OCI-LY1 (cell line): ENCODE measurements around the gene IFT52.

Experiments
- H2AFZ ChIP-seq: fragments of 200-600 bp; sonication (generic), shearing (Covaris generic); 2 replicates; pipeline ENCODE4 v1.6.0; 2014; ENCODE audit warnings: antibody characterized with exemption, mild to moderate bottlenecking, low read length
- H3F3A ChIP-seq: fragments of 200-600 bp; sonication (generic), shearing (Covaris generic); 2 replicates; pipeline ENCODE4 v1.6.0; 2014; ENCODE audit warnings: mild to moderate bottlenecking, antibody characterized with exemption, low read length, moderate library complexity; ENCODE audit not compliant: insufficient read depth
- H3K27ac ChIP-seq: fragments of 200-600 bp; sonication (generic); 2 replicates; pipeline ENCODE4 v1.5.1; 2014; ENCODE audit warnings: low read length, mixed run types, mild to moderate bottlenecking, low read depth; ENCODE audit not compliant: poor library complexity, severe bottlenecking
- H3K27me3 ChIP-seq: fragments of 200-600 bp; sonication (generic); 2 replicates; pipeline ENCODE4 v1.6.0; 2014; ENCODE audit warnings: antibody characterized with exemption, mild to moderate bottlenecking, low read length, moderate library complexity; ENCODE audit not compliant: insufficient read depth
- H3K36me3 ChIP-seq: fragments of 200-600 bp; sonication (generic); 2 replicates; pipeline ENCODE4 v1.6.1; 2014; ENCODE audit warnings: mild to moderate bottlenecking, antibody characterized with exemption, low read length, moderate library complexity, mixed read lengths; ENCODE audit not compliant: insufficient read depth
- H3K4me1 ChIP-seq: fragments of 200-600 bp; sonication (generic); 2 replicates; pipeline ENCODE4 v1.5.1; 2014; ENCODE audit warnings: mild to moderate bottlenecking, low read length, moderate library complexity; ENCODE audit not compliant: insufficient read depth, severe bottlenecking
- H3K4me2 ChIP-seq: fragments of 200-600 bp; sonication (generic), shearing (Covaris generic); 2 replicates; pipeline ENCODE4 v1.6.1; 2014; ENCODE audit warnings: low read length
- H3K4me3 ChIP-seq: fragments of 200-600 bp; sonication (generic); 2 replicates; pipeline ENCODE4 v1.5.1; 2014; ENCODE audit warnings: low read length, low read depth, mild to moderate bottlenecking, mixed read lengths; ENCODE audit not compliant: poor library complexity, severe bottlenecking
- H3K79me2 ChIP-seq: fragments of 200-600 bp; shearing (Covaris generic); 2 replicates; pipeline ENCODE4 v1.6.1; 2016; ENCODE audit warnings: mixed run types, low read length, mixed read lengths; ENCODE audit not compliant: insufficient read depth
- H3K9ac ChIP-seq: fragments of 200-600 bp; sonication (generic), shearing (Covaris generic); 2 replicates; pipeline ENCODE4 v1.6.1; 2014; ENCODE audit warnings: mild to moderate bottlenecking, low read length, mixed read lengths
- H3K9me2 ChIP-seq: fragments of 200-600 bp; sonication (generic), shearing (Covaris generic); 2 replicates; pipeline ENCODE4 v1.6.1; 2014; ENCODE audit warnings: low read depth, mild to moderate bottlenecking, low read length, mixed read lengths
- H3K9me3 ChIP-seq: fragments of 200-600 bp; shearing (Covaris generic); 2 replicates; pipeline ENCODE4 v1.6.1; 2014; ENCODE audit warnings: low read length, mixed read lengths
- H4K20me1 ChIP-seq: fragments of 200-600 bp; sonication (generic), shearing (Covaris generic); 2 replicates; pipeline ENCODE4 v1.6.0; 2016; ENCODE audit warnings: mild to moderate bottlenecking, low read length; ENCODE audit not compliant: insufficient read depth
- CTCF ChIP-seq: fragments of 200-600 bp; sonication (generic), shearing (Covaris generic); IDR thresholded peaks from 2 replicates; pipeline ENCODE4 v1.5.1; 2017; ENCODE audit warnings: mild to moderate bottlenecking, antibody characterized with exemption, low read length, moderate library complexity, mixed read lengths
- EZH2 ChIP-seq: fragments of 200-600 bp; sonication (generic), shearing (Covaris generic); IDR thresholded peaks from 2 replicates; pipeline ENCODE4 v1.8.0; 2017; ENCODE audit warnings: borderline replicate concordance, mixed run types, mild to moderate bottlenecking, antibody characterized with exemption, low read length, moderate library complexity, mixed read lengths

Gene IFT52

GRCh38 chr20:43666376-43667328, 75.9 kb downstream of the IFT52 start, which contains the start of gene MYBL2:
Gene MYBL2 (plus strand): TSS chr20:43667114. CDS start chr20:43667284, 170 bp downstream.
- H3F3A ChIP-seq: no peaks in the 10 kb centered on the region
- H3K4me1 ChIP-seq: peaks cover 46% of the 10 kb centered on the region
- H3K4me3 ChIP-seq: peak within 1 kb of the TSS; percentile 90
- peak within 1 kb of the TSS; percentile 79 for H3K27ac ChIP-seq
- H3K9ac ChIP-seq: peak within 1 kb of the TSS; percentile 96
- H3K36me3 ChIP-seq: peaks cover 29% of the 10 kb centered on the region
- TF ChIP-seq CTCF (no peak), EZH2 (no peak)
- H3K4me2 ChIP-seq: peak within 1 kb of the TSS; percentile 98
- H2AFZ ChIP-seq: peak within 1 kb of the TSS; percentile 84; the same call in 1 of the 2 replicates
- H3K27me3 ChIP-seq: no peaks in the 10 kb centered on the region; the same call in 1 of the 2 replicates
- no peaks in the 10 kb centered on the region for H3K9me2 ChIP-seq
- H3K79me2 ChIP-seq: peaks cover 39% of the 10 kb centered on the region
- H3K9me3 ChIP-seq: no peaks in the 10 kb centered on the region
- no peaks in the 10 kb centered on the region for H4K20me1 ChIP-seq

- no peaks in the 10 kb centered on the region for H3K9me3 ChIP-seq
- H3K79me2 ChIP-seq: peaks cover 48% of the 10 kb centered on the region
- peak overlapping the region; percentile 96 for H3K9ac ChIP-seq
- H3K27me3 ChIP-seq: no peaks in the 10 kb centered on the region; the same call in 1 of the 2 replicates
- H3K4me3 ChIP-seq: peak overlapping the region; percentile 90
- H3K36me3 ChIP-seq: peaks cover 35% of the 10 kb centered on the region
- no peak overlapping the region for H2AFZ ChIP-seq
- H3K4me1 ChIP-seq: peaks cover 46% of the 10 kb centered on the region
- H3K27ac ChIP-seq: peak overlapping the region; percentile 79
- no peaks in the 10 kb centered on the region for H3F3A ChIP-seq
- H3K9me2 ChIP-seq: no peaks in the 10 kb centered on the region
- peak overlapping the region; percentile 79 for H3K4me2 ChIP-seq
- TF ChIP-seq EZH2 (no peak), CTCF (no peak)
- H4K20me1 ChIP-seq: no peaks in the 10 kb centered on the region
These were observed 76.8 kb downstream of the IFT52 start for GRCh38 chr20:43667341-43668132.

GRCh38 chr20:43669332-43669731, 78.6 kb downstream of the IFT52 start:
- Histone ChIP-seq H3K27me3 (no peaks in the 10 kb centered on the region; the same call in 1 of the 2 replicates), H2AFZ (no peak overlapping the region), H3K4me2 (peak overlapping the region; percentile 79), H3K9ac (peak overlapping the region; percentile 96; the same call in 1 of the 2 replicates), H3K9me3 (no peaks in the 10 kb centered on the region), H3K4me3 (peak overlapping the region; percentile 90), H3K9me2 (no peaks in the 10 kb centered on the region), H3K27ac (peak overlapping the region; percentile 79), H3K4me1 (peaks cover 46% of the 10 kb centered on the region), H3K36me3 (peaks cover 53% of the 10 kb centered on the region), H3F3A (no peaks in the 10 kb centered on the region), H3K79me2 (peaks cover 56% of the 10 kb centered on the region), H4K20me1 (no peaks in the 10 kb centered on the region)
- TF ChIP-seq CTCF (no peak), EZH2 (no peak)
